T-helper 1 cell (primary cell): ENCODE measurements around the gene BLZF1.
"Not testable (repeated sequence)": the region's sequence is repeated elsewhere in the genome, so short reads cannot be mapped to it uniquely, and the experiment has no call there.

Experiments
- DNase-seq, 5 donors: peaks; one replicate each; pipeline ENCODE4 v3.0.0-alpha.2; 2012 to 2020

BLZF1 gene

DNA sequence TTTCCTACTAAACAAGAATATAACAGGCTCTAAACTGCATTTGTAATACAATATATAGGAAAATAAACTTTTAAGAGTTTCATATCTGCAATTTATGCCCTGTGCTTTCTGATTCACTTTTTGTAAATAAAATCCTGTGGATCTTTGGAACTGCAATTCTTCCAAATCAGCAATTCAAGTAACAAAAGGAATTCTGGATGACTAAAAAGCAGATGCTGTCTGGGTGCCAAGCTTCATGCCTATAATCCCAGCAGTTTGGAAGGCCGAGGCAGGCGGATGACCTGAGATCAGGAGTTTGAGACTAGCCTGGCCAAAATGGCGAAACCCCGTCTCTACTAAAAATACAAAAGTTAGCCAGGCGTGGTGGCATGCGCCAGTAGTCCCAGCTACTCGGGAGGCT is 6.7 kb upstream of the BLZF1 start:
- DNase-seq: no peak

DNA sequence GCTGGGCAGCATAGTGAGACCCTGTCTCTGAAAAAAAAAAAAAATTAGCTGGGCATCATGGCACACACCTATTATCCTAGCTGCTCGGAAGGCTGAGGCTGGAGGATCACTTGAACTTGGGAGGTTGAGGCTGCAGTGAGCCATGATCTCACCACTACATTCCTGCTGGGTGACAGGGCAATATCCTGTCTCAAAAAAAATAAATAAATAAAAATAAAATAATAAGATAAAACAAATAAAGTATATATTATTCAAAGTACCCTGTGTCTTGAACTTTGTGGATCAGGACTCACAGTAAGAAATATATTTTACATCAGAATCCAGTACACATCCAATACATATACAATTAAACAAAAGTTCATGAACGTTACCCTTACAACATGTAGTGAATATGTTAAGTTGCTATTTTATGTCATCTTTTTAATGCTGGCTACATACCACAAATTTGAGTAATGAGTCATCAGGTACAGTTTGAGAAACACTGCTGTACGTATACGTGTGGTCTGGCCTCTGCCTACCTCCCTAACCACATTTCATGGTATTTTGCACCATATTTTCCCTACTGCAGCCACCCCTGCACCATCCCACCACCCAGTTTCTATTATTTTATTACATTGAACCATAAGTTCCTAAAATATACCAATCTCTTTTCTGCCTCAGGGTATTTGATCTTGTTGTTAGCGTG is 4.8 kb upstream of the BLZF1 start:
- DNase-seq: peak in 1 of 5 donors; percentile 85

DNA sequence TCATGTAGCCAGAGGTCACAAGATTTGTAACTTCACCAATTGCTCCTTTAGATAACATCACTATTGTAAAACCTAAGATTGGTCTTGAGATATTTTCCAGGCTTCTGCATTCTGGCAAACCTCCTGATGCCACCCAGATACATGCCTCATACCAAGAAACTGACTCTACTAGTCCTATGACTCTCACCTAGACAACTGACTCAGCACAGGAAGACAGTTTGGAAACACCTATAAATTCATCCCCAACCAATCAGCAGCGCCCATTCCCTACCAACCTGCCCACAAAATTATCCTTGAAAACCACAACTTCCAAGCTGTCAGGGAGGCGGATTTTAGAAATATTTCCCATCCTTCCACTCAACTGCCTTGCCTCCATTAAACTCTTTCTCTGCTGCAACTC is 3.0 kb upstream of the BLZF1 start:
- peak in 1 of 5 donors; percentile 78 for DNase-seq

DNA sequence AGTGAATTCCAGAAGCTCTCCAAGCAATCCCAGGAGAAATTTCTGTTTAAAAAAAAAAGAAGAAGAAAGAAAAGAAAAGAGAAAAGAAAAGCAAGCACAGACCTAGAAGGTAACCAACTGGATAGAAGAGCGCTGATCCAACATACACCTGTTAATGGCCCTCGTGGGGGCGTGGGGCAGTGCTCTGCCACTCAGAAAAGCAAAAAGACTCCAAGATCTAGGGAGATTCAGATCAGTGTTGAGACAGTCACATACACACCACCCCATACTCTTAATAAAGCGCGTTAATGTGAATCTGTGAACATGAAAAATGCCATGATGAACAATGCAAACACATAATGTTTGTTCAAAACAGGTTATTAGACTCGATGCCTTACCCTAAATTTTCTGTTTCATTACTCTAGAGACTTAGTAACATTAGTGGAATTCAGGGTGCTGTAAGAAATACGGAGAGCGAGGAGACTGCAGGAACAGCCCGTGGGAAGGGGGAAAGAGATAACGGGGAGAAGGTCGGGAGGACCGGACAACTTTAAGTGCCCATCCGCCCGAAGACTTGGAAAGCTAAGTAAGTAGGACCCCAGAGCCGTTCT is 804 bp upstream of the BLZF1 start:
- DNase-seq: no peak

DNA sequence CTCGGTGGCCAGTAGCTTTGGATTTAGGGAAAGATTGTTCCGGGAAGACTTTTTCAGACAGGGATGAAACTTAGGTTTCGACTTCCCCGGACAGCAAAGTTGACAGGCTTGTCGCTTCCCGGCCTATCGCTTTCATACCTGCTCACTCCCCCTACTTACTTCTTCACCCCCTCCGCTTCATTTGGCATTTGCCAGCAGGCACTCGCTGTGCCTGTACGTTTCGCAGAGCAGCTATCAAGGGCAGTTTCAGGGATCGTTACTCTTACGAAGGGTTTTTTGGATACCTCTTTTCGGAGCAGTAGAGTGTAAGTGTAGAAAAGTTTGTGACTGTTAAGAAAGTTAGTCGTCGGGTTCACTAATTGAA is 393 bp downstream of the BLZF1 start:
- peak; percentile 9 to 67 (median 13) for DNase-seq

DNA sequence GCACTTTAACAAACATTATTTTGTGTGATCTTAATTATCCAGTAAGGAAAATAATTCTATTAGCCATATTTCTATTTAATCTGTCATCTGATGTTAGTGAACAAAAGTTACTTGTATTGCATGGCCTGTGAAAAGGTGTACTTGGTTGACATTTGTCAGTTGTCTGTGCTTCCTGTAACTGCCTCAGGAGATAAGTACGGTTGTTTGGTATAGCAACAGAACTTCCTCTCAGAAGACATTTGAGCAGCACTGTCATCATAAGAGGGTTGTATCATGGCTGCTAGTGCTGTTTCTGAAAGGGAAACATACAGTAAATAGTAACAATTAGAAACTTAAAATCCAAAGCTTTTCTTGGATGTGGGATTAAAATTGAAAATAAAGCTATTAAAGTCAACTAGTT is 3.4 kb downstream of the BLZF1 start:
- DNase-seq: peak in 1 of 5 donors; percentile 77

DNA sequence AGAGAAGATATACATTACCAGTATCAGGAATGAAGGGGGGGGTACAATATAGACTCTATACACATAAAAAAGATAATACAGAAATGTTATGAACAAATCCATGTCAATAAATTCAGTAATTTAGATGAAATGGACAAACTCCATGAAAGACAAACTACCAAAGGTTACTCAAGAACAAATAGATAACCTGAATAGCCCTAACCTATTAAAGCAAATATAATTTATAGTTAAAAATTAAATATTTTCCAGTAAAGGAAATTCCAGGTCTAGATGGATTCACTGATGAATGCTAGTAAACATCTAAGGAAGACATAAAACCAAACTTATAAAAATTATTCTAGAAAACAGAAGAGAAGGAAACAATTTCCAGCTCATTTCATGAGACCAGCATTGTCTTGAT is 13.2 kb downstream of the BLZF1 start:
- no peak for DNase-seq

DNA sequence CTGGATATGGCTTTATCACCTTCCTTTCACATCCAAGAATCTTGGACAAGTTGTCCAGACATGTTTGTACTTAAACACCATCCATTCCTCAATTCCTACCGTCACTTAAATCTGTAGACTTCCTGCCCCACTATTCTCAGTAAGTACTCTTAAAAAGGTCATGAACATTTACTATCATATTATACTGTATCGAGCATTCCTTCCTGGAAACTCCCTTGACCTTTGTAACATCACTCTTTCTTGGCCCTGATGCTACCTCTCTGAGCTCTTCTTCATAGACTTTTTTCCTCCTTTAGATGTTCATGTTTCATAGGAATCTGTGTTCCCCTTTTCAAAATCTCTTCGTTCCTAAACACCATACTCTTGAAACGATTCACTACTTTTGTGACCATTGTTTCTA is 15.5 kb downstream of the BLZF1 start:
- DNase-seq: no peak

DNA sequence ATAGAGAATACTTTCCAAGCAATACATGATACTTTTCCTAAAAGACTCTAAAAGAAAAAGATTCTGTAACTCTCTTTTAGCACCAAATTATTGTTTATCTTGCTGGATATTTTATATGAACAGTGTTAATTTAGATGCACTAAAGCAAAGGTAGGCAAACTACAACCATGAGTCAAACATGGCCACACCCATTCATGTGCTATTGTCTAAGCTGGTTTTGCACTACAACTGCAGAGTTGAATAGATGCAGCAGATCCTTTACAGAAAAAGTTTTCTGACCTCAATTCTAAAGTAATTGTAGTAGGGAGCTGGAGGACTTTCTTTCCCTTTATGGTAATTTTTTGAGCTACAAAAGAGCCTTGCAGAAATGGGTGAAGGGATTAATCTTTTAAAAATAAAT is 19.4 kb downstream of the BLZF1 start:
- DNase-seq: no peak

DNA sequence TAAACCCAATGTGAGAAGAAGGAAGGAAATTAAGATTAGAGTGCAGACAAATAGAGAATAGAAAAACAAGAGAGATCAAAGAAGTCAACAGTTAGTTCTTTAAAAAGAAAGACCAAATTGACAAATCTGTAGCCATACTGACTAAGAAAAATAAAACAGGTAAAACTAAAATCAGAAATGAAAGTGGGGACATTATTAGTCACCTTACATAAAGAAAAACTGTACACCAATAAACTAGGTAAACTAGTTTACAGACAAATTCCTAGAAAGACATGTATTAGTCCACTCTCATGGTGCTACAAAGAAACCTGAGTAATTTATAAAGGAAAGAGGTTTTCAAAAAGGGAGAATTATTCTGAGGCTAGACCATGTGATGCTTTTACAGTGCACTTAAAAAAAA is 22.3 kb downstream of the BLZF1 start:
- peak in 1 of 5 donors; percentile 81 for DNase-seq

DNA sequence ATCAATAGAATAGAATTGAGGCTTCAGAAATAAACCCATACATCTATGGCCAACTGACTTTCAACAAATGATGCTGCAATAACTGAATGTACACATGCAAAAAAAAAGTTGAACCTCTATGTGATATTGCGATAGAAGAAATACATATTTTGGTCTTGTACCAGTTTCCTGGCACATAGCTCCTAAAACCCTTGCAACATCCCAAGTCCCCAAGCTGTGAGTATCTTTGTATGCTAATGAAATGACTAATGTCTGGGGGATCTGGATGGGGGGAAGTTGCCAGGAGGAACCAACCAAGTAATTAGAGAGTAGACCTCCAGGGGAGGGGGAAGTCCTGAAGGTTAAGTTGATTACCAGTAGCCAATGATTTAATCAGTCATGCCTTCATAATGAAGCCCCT is 24.4 kb downstream of the BLZF1 start:
- DNase-seq: no peak

DNA sequence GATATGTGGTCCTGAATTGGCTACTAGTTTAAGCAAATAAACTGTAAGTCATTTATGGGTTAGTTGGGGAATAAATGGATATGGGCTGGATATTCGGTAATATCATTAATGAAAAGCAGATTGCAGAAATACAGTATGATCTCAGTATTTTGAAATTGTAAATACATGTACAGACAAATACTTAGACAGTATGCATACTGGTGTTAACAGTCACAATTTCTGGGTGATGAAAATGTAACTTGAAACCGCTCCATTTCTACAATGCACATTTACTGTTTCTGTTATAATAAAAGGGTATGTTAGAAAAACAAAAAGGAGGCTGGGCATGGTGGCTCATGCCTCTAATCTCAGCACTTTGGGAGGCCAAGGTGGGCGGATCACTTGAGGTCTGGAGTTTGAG is 28.0 kb downstream of the BLZF1 start:
- no peak for DNase-seq

DNA sequence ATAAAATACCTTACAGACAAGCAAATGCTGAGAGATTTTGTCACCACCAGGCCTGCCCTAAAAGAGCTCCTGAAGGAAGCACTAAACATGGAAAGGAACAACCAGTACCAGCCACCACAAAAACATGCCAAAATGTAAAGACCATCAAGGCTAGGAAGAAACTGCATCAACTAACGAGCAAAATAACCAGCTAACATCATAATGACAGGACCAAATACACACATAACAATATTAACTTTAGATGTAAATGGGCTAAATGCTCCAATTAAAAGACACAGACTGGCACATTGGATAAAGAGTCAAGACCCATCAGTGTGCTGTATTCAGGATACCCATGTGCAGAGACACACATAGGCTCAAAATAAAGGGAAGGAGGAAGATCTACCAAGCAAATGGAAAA is 34.6 kb downstream of the BLZF1 start:
- DNase-seq: not testable (repeated sequence)

DNA sequence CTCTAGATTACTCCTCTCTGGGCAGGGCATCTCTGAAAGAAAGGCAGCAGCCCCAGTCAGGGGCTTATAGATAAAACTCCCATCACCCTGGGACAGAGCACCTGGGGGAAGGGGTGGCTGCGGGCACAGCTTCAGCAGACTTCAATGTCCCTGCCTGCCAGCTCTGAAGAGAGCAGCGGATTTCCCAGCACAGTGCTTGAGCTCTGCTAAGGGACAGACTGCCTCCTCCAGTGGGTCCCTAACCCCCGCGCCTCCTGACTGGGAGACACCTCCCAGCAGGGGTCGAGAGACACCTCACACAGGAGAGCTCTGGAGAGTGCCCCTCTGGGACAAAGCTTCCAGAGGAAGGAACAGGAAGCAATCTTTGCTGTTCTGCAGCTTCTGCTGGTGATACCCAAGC is 40.3 kb downstream of the BLZF1 start:
- DNase-seq: not testable (repeated sequence)

DNA sequence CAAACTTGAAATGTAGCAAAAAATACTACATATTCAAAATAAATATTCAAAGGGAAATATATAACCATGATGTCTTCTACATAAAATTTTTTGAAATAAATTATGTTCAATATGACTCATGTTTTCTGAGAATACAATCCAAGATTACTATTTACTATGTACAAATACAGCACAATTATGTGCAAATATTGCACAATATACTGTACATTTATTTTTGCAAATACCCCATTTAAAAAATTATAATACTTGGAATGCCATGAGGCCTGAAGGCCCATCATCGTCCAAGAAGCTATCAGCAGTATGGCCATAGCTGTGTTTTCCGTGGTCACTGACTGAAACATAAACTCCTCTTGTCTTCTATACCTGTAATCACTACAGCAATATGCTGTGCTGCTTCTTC is 47.0 kb downstream of the BLZF1 start:
- no peak for DNase-seq

DNA sequence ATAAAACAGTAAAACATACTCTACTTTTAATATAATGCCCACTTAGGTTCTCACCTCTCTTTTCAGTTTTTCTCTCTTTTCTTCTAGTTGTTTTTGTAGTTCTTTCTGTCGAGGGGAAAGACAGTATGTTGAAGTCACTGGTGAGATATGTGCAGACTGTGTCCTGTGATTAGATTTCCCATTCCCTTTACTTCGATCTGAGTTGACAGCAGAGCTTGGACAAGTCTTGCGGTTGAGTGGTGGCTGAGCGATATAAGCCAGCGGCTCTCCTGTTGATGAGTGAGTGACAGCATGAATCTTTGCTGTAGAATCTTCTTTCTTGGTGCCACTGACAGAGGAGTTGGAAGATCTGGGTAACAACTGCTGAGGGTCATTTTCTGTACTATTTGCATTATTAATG is 53.3 kb downstream of the BLZF1 start:
- no peak for DNase-seq

DNA sequence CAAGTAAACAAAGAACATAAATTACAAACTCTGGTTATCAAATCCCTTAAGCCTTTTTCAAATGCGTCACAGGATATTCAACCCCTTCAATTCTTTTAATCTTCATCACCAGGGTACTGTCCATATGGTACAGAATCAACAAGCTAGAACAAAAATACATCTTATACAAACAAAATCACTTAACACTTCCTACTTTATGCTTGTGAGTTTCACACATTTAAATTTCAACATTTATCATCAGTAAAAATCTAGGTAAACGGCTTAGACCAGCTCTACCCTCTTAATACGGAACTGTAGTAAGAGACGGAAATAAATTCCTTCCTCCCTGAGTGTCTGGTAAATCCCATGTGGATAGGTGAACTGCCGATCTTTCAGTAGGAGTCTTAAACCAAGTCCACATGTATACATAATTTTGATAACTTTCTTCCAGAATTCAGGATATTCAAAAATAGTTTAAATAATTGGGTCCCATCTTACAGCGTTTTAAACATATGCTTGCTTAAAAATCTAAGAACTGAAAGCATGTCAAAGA is 58.2 kb downstream of the BLZF1 start:
- no peak for DNase-seq

DNA sequence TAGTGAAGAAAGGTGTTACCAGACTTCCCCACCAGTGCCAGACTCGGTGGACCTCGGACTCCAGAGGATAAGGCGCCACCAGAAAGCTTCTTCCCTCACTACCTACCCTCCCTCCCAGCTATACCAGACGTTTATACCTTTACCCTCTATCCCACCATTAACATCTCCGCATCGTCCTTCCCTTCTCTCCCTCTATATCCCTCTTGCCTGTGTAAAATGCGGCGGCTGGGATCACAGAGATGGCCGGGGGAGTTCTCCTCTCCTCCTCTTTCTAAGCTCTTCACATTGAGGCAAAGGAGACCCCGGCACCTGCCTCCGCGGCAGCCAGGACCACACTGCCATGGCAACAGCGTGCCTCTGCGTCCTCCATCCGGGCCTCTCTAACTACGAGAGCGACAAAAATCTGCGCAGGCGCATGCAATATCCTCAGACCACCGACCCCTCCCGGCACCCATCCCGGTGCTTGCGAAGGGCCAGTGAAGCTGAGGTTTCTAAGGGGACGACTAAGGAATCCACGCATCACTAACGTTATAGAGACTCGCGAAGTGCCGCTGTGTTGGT is 59.2 kb downstream of the BLZF1 start, which contains the start of gene CCDC181:
Gene CCDC181 (minus strand): TSS at position 394 of the 561 bp plus-strand sequence. CDS start 2,547 bp downstream, outside the sequence.
- peak in 3 of 5 donors; percentile 14 to 54 (median 22) for DNase-seq
